Transverse colon (tissue), 4 donors: ENCODE measurements around the gene LLCFC1. TPM values are rescaled to one million over a fixed set of nuclear protein-coding genes. Genes with fewer than 3 reads are reported as not detected.

Experiments
- DNase-seq: peaks from one replicate; pipeline ENCODE4 v3.0.0-alpha.2; 2019
- H3K27ac ChIP-seq, 4 donors: fragments of 200-600 bp; sonication (generic); 2 replicates each; pipeline ENCODE4 v1.5.1; 2016 to 2018; ENCODE audit warnings: inconsistent platforms in 4 of 4
- H3K27me3 ChIP-seq: fragments of 200-600 bp; sonication (generic); 2 replicates; pipeline ENCODE4 v1.5.1; 2017; ENCODE audit warnings: inconsistent platforms
- H3K36me3 ChIP-seq, 4 donors: fragments of 200-600 bp; sonication (generic); 2 replicates each; pipeline ENCODE4 v1.5.1; 2017 to 2019; ENCODE audit warnings: inconsistent platforms in 4 of 4
- H3K4me1 ChIP-seq, 4 donors: fragments of 200-600 bp; sonication (generic); 2 replicates each; pipeline ENCODE4 v1.5.1; 2017 to 2020; ENCODE audit warnings: inconsistent platforms in 4 of 4
- H3K4me3 ChIP-seq, 4 donors: fragments of 200-600 bp; sonication (generic); 1 replicate in 1 of 4; 2 replicates in 3 of 4; pipeline versions ENCODE4 v1.5.1 to v1.6.1; 2017 to 2019; ENCODE audit warnings: inconsistent platforms in 4 of 4
- H3K9me3 ChIP-seq, 2 donors: fragments of 200-600 bp; sonication (generic); 2 replicates each; pipeline ENCODE4 v1.5.1; 2017 to 2019; ENCODE audit warnings: inconsistent platforms in 2 of 2
- CTCF ChIP-seq, 5 experiments: fragments of 200-600 bp in 3 of 5; fragments of 450-650 bp in 2 of 5; sonication (generic) in 3 of 5; IDR thresholded peaks; 1 replicate in 2 of 5; 2 replicates in 3 of 5; pipeline ENCODE4 v1.5.1; 2016 to 2017; ENCODE audit warnings: antibody characterized with exemption in 5 of 5, inconsistent platforms in 3 of 5, mild to moderate bottlenecking in 2 of 5, moderate library complexity in 1 of 5
- EP300 ChIP-seq: sonication (generic); formaldehyde crosslinking; IDR thresholded peaks from one replicate; pipeline ENCODE4 v1.6.1; 2017; ENCODE audit warnings: antibody characterized with exemption, low read depth
- POLR2A ChIP-seq: fragments of 450-650 bp; IDR thresholded peaks from one replicate; pipeline ENCODE4 v1.6.1; 2016; ENCODE audit warnings: antibody characterized with exemption, mild to moderate bottlenecking, moderate library complexity
- POLR2AphosphoS5 ChIP-seq, 3 donors: sonication (generic); formaldehyde crosslinking; IDR thresholded peaks; one replicate each; pipeline ENCODE4 v1.6.1; 2016; ENCODE audit warnings: antibody characterized with exemption in 3 of 3
- WGBS, 2 donors: methylation state at CpG; one replicate each; pipeline ENCODE4 v1.1.5; 2018; ENCODE audit warnings: low coverage in 1 of 2; 5-methylcytosine and 5-hydroxymethylcytosine counted together
- in situ Hi-C, 4 donors: fragments of 200-750 bp; cut with MboI; loops; one replicate each; pipeline versions ENCODE4 v1.15.0 to v1.15.1; 2017; ENCODE audit warnings: low sequenced_read_pairs in 3 of 4, low pct_ligation_motif_present in 1 of 4, low pct_unique_long_range_greater_than_20kb in 1 of 4
- intact Hi-C: fragments of 100-400 bp; cut with DNase I; formaldehyde crosslinking; loops from one replicate; pipeline ENCODE4 v1.15.1; 2023; ENCODE audit warnings: low total_unique reads
- total RNA-seq, 4 donors: library from RNA; depleted of rRNA; stranded (reverse); fragments of >200 nt; gene quantifications; one replicate each; pipeline ENCODE4 v1.1.0, GENCODE V29; 2016

The LLCFC1 gene
- total RNA-seq, 4 donors from 2014 or later: not detected

- no peaks in the 10 kb centered on the region for H3K4me1 ChIP-seq
- no peaks in the 10 kb centered on the region for H3K36me3 ChIP-seq
- H3K27me3 ChIP-seq: peaks cover 6% of the 10 kb centered on the region
- no peak for TF ChIP-seq POLR2AphosphoS5 (IDR thresholded peaks at IDR 0.05)
- no peak for TF ChIP-seq EP300
- TF ChIP-seq CTCF (IDR thresholded peaks at IDR 0.05): no peak
- TF ChIP-seq POLR2A: no peak
- no peaks in the 10 kb centered on the region for H3K9me3 ChIP-seq
- DNase-seq: no peak
- H3K4me3 ChIP-seq: no peak overlapping the region
- no peak overlapping the region for H3K27ac ChIP-seq
- in situ Hi-C loops (no loop called here), intact Hi-C loops (no loop called here)
Measured at GRCh38 chr7:142959202-142959601, 19.9 kb downstream of the LLCFC1 start.

GRCh38 chr7:142960955-142961512 lies 21.8 kb downstream of the LLCFC1 start:
- no peaks in the 10 kb centered on the region for H3K4me1 ChIP-seq
- H3K27ac ChIP-seq: no peak overlapping the region
- 80 to 100% methylated on average over 2 to 5 of the region's 5 CpGs for WGBS, 2 donors
- DNase-seq: no peak
- no peaks in the 10 kb centered on the region for H3K9me3 ChIP-seq
- H3K4me3 ChIP-seq: no peak overlapping the region
- no peaks in the 10 kb centered on the region for H3K36me3 ChIP-seq
- peaks cover 8% of the 10 kb centered on the region for H3K27me3 ChIP-seq
- in situ Hi-C loops: no loop called here
- intact Hi-C loops: no loop called here
- no peak for TF ChIP-seq EP300
- TF ChIP-seq CTCF (IDR thresholded peaks at IDR 0.05): no peak
- TF ChIP-seq POLR2A: no peak
- no peak for TF ChIP-seq POLR2AphosphoS5 (IDR thresholded peaks at IDR 0.05)

- no peak for DNase-seq
- intact Hi-C loops: no loop called here
- no peak for TF ChIP-seq EP300
- no peak for TF ChIP-seq POLR2AphosphoS5 (IDR thresholded peaks at IDR 0.05)
- TF ChIP-seq CTCF (IDR thresholded peaks at IDR 0.05): no peak
- no peak for TF ChIP-seq POLR2A
- in situ Hi-C loops: no loop called here
- Histone ChIP-seq H3K27me3 (peaks cover 8% of the 10 kb centered on the region), H3K27ac (no peak overlapping the region), H3K4me1 (no peaks in the 10 kb centered on the region), H3K36me3 (no peaks in the 10 kb centered on the region), H3K9me3 (no peaks in the 10 kb centered on the region), H3K4me3 (no peak overlapping the region)
- WGBS, 2 donors: 78 to 82% methylated on average over 4 of the region's 4 CpGs
Measured at GRCh38 chr7:142961595-142961972, 22.3 kb downstream of the LLCFC1 start.

- no peak within 1 kb of the TSS for H3K27ac ChIP-seq
- no peaks in the 10 kb centered on the region for H3K4me1 ChIP-seq
- no peak for TF ChIP-seq POLR2A
- TF ChIP-seq POLR2AphosphoS5 (IDR thresholded peaks at IDR 0.05): no peak
- TF ChIP-seq CTCF (IDR thresholded peaks at IDR 0.05): no peak
- no peak for TF ChIP-seq EP300
- in situ Hi-C loops: no loop called here
- 75 to 83% methylated on average over 4 to 9 of the region's 9 CpGs for WGBS, 2 donors
- H3K9me3 ChIP-seq: no peaks in the 10 kb centered on the region
- peaks cover 8% of the 10 kb centered on the region for H3K27me3 ChIP-seq
- no peaks in the 10 kb centered on the region for H3K36me3 ChIP-seq
- DNase-seq: no peak
- H3K4me3 ChIP-seq: no peak within 1 kb of the TSS
- intact Hi-C loops: no loop called here
Measured at GRCh38 chr7:142961973-142962926, 23.0 kb downstream of the LLCFC1 start, which contains the start of gene KEL. TSS of gene KEL (minus strand) at chr7:142962363. CDS start at chr7:142962206, 157 bp downstream.
